ENCODE measurements around the gene CHAD.

The CHAD gene

GRCh38 chr17:50448643-50449042, 20.0 kb downstream of the CHAD start:
- no peak for ATAC-seq
- no peak for TF ChIP-seq TOX (CRISPR knock-in tag; IDR thresholded peaks at IDR 0.05; ENCODE audit: borderline replicate concordance)
- no peak for TF ChIP-seq ZFP3 (CRISPR knock-in tag; IDR thresholded peaks at IDR 0.05)
- TF ChIP-seq ESRRG (CRISPR knock-in tag; IDR thresholded peaks at IDR 0.05), result no peak
- TF ChIP-seq CREB5 (CRISPR knock-in tag; IDR thresholded peaks at IDR 0.05; ENCODE audit: low read depth), result no peak
- TF ChIP-seq GLIS3 (CRISPR knock-in tag; IDR thresholded peaks at IDR 0.05), result no peak
- no peak for TF ChIP-seq ARNTL (CRISPR knock-in tag; IDR thresholded peaks at IDR 0.05; ENCODE audit: borderline replicate concordance, low read depth)

GRCh38 chr17:50447870-50448595, 20.6 kb downstream of the CHAD start:
- TF ChIP-seq ZFP3 (CRISPR knock-in tag; IDR thresholded peaks at IDR 0.05) (no peak), ZNF70 (CRISPR knock-in tag; IDR thresholded peaks at IDR 0.05) (no peak), CREB5 (CRISPR knock-in tag; IDR thresholded peaks at IDR 0.05; ENCODE audit: low read depth) (no peak)
- TF ChIP-seq, protein P1, sequence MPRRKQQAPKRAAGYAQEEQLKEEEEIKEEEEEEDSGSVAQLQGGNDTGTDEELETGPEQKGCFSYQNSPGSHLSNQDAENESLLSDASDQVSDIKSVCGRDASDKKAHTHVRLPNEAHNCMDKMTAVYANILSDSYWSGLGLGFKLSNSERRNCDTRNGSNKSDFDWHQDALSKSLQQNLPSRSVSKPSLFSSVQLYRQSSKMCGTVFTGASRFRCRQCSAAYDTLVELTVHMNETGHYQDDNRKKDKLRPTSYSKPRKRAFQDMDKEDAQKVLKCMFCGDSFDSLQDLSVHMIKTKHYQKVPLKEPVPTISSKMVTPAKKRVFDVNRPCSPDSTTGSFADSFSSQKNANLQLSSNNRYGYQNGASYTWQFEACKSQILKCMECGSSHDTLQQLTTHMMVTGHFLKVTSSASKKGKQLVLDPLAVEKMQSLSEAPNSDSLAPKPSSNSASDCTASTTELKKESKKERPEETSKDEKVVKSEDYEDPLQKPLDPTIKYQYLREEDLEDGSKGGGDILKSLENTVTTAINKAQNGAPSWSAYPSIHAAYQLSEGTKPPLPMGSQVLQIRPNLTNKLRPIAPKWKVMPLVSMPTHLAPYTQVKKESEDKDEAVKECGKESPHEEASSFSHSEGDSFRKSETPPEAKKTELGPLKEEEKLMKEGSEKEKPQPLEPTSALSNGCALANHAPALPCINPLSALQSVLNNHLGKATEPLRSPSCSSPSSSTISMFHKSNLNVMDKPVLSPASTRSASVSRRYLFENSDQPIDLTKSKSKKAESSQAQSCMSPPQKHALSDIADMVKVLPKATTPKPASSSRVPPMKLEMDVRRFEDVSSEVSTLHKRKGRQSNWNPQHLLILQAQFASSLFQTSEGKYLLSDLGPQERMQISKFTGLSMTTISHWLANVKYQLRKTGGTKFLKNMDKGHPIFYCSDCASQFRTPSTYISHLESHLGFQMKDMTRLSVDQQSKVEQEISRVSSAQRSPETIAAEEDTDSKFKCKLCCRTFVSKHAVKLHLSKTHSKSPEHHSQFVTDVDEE (CRISPR knock-in tag; IDR thresholded peaks at IDR 0.05), result no peak
- ATAC-seq, result no peak

- TF ChIP-seq ZNF565 (CRISPR knock-in tag; conservative IDR thresholded peaks at IDR 0.05; ENCODE audit: low read depth) (no peak), ARNTL (CRISPR knock-in tag; IDR thresholded peaks at IDR 0.05; ENCODE audit: borderline replicate concordance, low read depth) (no peak), ESRRG (CRISPR knock-in tag; IDR thresholded peaks at IDR 0.05) (no peak), TOX (CRISPR knock-in tag; IDR thresholded peaks at IDR 0.05; ENCODE audit: borderline replicate concordance) (no peak), CREB5 (CRISPR knock-in tag; IDR thresholded peaks at IDR 0.05; ENCODE audit: low read depth) (no peak), ZC3H10 (CRISPR knock-in tag; IDR thresholded peaks at IDR 0.05) (no peak), BACH2 (CRISPR knock-in tag; IDR thresholded peaks at IDR 0.05; ENCODE audit: borderline replicate concordance) (no peak), ISL1 (CRISPR knock-in tag; IDR thresholded peaks at IDR 0.05) (no peak), SNAI2 (CRISPR knock-in tag; IDR thresholded peaks at IDR 0.05) (no peak)
- TF ChIP-seq, protein P2, sequence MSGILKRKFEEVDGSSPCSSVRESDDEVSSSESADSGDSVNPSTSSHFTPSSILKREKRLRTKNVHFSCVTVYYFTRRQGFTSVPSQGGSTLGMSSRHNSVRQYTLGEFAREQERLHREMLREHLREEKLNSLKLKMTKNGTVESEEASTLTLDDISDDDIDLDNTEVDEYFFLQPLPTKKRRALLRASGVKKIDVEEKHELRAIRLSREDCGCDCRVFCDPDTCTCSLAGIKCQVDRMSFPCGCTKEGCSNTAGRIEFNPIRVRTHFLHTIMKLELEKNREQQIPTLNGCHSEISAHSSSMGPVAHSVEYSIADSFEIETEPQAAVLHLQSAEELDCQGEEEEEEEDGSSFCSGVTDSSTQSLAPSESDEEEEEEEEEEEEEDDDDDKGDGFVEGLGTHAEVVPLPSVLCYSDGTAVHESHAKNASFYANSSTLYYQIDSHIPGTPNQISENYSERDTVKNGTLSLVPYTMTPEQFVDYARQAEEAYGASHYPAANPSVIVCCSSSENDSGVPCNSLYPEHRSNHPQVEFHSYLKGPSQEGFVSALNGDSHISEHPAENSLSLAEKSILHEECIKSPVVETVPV (CRISPR knock-in tag; IDR thresholded peaks at IDR 0.05), result no peak
- ATAC-seq, result peak; percentile 38; the same call in 2 of the 3 replicates
Measured at GRCh38 chr17:50445730-50446325, 22.9 kb downstream of the CHAD start.

DNA sequence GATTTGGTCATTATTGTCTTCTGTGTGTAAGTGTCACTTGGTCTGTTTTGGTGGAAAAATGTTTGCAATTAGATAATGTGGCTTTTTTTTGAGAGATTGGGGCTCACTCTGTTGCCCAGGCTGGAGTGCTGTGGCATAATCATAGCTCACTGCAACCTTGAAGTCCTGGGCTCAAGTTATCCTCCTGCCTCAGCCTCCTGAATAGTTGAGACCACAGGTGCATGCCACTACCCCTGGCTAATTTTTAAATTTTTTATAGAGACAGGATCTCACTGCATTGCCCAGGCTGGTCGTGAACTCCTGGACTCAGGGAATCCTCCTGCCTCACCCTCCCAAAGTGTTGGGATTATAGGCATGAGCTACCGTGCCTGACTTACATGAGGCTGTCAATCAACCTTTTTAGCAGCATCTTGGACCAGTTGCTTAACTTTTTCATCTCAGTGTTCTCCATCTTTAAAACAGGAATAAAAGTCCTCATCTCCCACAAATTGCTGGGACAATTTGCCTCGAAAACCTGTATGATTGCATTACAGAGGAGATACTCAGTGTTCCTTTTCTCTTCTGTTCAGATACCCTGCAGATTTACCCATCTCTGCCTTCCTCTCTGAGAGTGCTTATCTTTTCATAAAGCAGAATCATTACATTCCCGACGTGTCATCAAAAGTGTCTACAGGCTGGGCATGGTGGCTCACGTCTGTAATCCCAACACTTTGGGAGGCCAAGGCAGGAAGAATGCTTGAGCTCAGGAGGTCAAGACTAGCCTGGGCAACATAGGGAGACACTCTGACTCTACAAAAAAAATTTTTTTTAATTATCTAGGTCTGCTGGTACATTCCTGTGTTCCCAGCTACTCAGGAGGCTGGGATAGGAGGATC, 23.6 kb downstream of the CHAD start:
- no peak for ATAC-seq
- no peak for TF ChIP-seq PATZ1 (CRISPR knock-in tag; IDR thresholded peaks at IDR 0.05; ENCODE audit: borderline replicate concordance)
- no peak for TF ChIP-seq ZNF70 (CRISPR knock-in tag; IDR thresholded peaks at IDR 0.05)
- TF ChIP-seq, protein P1 (CRISPR knock-in tag; IDR thresholded peaks at IDR 0.05), result no peak
- no peak for TF ChIP-seq TCF4 (CRISPR knock-in tag; IDR thresholded peaks at IDR 0.05; ENCODE audit: borderline replicate concordance)
- TF ChIP-seq BACH2 (CRISPR knock-in tag; IDR thresholded peaks at IDR 0.05; ENCODE audit: borderline replicate concordance), result no peak
- TF ChIP-seq, protein P2 (CRISPR knock-in tag; IDR thresholded peaks at IDR 0.05), result no peak
- no peak for TF ChIP-seq ZC3H10 (CRISPR knock-in tag; IDR thresholded peaks at IDR 0.05)

Measured in SK-N-SH treated with all-trans-retinoic acid at 6 μM for 48 hours (cell line).